LNCAP (cell line): ENCODE data around the gene CCDC86.

Source experiments
- CTCF ChIP-seq: fragments of 450-650 bp; IDR thresholded peaks from 2 replicates; pipeline ENCODE4 v1.5.1; 2017; ENCODE audit warnings: mild to moderate bottlenecking

CCDC86 gene

GRCh38 chr11:60835534-60835846 is 6.4 kb upstream of the CCDC86 start:
- no peak for TF ChIP-seq CTCF

- TF ChIP-seq CTCF, result no peak
These were observed 4.9 kb upstream of the CCDC86 start for GRCh38 chr11:60836866-60837515.

GRCh38 chr11:60838132-60838531 is 3.8 kb upstream of the CCDC86 start:
- no peak for TF ChIP-seq CTCF

GRCh38 chr11:60840470-60841430 is 1.2 kb upstream of the CCDC86 start:
- no peak for TF ChIP-seq CTCF

GRCh38 chr11:60842668-60843600 is 1.0 kb downstream of the CCDC86 start:
- TF ChIP-seq CTCF, result no peak

- TF ChIP-seq CTCF, result no peak
These were observed 2.3 kb downstream of the CCDC86 start for GRCh38 chr11:60844045-60844869.
